ENCODE results near the gene PLPPR4.
"Not testable (repeated sequence)": the region's sequence is repeated elsewhere in the genome, so short reads cannot be mapped to it uniquely, and the experiment has no call there.

The PLPPR4 gene, protein sequence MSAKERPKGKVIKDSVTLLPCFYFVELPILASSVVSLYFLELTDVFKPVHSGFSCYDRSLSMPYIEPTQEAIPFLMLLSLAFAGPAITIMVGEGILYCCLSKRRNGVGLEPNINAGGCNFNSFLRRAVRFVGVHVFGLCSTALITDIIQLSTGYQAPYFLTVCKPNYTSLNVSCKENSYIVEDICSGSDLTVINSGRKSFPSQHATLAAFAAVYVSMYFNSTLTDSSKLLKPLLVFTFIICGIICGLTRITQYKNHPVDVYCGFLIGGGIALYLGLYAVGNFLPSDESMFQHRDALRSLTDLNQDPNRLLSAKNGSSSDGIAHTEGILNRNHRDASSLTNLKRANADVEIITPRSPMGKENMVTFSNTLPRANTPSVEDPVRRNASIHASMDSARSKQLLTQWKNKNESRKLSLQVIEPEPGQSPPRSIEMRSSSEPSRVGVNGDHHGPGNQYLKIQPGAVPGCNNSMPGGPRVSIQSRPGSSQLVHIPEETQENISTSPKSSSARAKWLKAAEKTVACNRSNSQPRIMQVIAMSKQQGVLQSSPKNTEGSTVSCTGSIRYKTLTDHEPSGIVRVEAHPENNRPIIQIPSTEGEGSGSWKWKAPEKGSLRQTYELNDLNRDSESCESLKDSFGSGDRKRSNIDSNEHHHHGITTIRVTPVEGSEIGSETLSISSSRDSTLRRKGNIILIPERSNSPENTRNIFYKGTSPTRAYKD

GRCh38 chr1:99264201-99265021, at the start of gene PLPPR4:
Gene PLPPR4 (plus strand): TSS chr1:99264492. CDS start chr1:99264594, 102 bp downstream.
- no peak for FAIRE-seq

DNA sequence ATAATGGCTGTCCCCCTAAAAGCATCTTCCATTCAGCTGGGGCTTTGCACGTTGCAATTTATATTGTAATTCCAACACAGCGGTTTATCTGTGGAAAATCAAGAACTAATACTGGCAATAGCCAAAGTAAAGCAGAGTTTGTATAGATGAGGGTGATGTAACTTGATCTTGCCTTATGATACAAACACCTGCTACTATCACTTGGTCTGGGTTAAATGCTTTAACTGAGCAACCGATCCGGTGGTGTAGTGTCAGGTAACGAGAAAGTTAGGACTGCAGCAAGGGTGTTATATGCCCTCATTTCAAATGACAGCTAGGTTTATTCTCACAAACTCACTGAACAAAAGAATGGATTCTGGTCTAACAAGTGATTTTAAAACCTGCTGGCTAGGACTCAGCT, 47.3 kb upstream of the PLPPR4 start:
- FAIRE-seq: no peak

GRCh38 chr1:99217599-99217998, 46.7 kb upstream of the PLPPR4 start:
- no peak for FAIRE-seq

GRCh38 chr1:99218572-99218971, 45.7 kb upstream of the PLPPR4 start:
- no peak for FAIRE-seq

- FAIRE-seq: no peak
Measured at GRCh38 chr1:99218999-99219398, 45.3 kb upstream of the PLPPR4 start.

DNA sequence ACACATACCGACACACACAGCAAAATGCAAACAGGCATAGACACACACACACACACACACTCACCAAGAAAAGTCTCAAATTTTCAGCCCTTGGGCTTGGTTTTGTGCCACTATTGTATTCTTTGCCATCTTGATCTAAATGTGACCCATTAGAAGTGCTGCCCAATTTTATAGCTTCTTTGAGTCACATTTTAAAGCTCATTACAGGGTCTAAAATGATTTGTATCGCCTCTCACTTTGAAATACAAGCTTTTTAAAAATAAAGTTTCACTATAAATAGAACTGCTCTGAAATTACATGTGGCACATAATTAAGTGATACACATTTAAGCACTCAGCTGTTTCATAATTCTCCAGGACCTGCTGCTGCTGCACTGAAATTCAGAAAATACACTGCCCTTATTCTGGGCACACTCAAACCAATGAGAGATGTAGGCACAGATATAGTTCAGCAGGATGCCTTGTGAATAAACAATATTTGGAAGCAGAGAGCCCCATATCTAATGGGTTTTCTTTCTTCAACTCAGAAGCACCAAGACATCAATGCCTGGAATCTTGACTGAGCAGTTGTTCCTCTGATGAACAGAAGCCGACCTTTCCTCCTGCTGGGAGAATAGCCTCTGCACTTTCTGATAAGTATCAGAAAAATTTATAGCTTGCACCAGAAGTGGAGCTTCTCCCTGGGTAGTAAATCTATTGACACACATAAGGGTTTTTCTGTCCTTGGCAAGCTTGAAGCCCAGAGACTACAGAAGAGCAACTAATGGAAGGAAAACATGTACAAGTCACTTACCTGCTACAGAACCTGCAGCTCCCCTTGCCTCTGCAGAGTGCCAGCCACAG, 37.0 kb upstream of the PLPPR4 start:
- no peak for FAIRE-seq

DNA sequence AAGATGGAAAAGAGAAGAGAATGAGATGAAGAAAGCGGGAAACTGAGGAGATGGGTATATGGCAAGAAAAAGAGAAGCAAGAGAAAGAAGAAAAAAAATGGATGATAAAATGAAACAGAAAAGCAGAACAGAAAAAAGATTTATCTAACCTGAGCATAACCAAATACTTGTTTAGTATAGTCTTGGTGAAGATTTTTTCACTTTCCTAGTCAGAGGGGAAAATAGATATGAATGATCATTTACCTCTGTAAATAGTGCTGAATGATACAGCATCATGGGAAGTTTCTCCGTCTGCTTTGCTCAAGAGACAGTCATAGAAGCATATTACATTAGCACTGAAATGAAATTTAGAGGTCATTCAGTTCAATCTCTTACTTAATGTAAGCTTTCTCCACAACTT, 36.1 kb upstream of the PLPPR4 start:
- no peak for FAIRE-seq

DNA sequence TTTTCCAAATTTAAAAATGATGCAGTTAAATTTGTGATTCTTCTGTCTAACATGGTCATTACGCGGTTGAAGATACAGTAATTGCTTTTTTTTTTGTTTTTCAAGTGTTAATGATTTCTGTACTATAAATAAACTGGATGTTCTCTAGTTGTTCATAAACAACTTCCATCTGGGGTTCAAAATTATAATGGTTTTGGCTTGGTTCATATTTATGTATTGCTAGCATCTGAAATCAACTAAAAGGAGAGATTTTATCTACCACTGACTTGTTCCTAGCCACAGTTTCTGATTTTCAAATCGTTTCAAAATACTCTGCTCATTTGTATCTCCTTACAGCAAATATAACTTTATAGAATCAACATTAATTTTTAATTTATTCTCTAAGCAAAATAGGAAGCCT, 35.2 kb upstream of the PLPPR4 start:
- FAIRE-seq: no peak

DNA sequence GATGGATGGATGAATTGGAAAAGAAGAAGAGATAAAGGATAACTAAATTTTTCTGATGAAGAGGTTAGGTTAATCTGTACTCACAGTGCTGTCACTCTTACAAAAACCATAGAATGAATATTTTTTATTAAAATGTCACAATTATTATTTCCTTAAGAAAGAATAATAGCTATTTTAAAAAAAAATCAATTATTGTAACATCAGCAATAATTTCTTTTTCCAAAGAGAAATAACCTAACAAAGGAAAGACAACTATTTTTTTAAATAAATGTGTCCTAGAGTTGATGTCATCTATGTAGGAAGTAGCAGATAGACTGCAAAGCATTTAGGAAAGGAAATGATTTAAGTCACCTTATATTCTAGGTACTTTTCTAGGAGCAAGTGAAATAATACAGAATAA, 33.6 kb upstream of the PLPPR4 start:
- no peak for FAIRE-seq

DNA sequence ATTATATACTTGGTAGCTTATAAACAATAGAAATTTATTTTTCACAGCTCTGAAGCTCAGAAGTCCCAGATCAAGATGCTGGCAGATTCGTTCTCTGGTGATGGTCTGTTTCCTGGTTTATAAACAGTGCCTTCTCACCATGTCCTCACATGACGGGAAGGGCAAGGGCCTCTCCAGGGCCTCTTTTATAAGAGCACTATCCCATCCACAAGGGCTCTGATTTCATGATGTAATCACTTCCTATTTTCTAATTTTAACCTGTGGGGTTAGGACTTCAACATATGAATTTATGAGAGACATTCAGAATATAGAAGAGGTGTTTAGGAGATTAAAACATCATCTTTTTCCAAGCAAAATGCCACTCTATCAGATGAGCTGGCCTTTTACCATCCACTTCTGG, 32.1 kb upstream of the PLPPR4 start:
- FAIRE-seq: no peak

- no peak for FAIRE-seq
Measured at GRCh38 chr1:99233446-99233845, 30.8 kb upstream of the PLPPR4 start.

- no peak for FAIRE-seq
Measured at GRCh38 chr1:99236756-99237155, 27.5 kb upstream of the PLPPR4 start.

GRCh38 chr1:99239690-99240089, 24.6 kb upstream of the PLPPR4 start:
- FAIRE-seq: no peak

- no peak for FAIRE-seq
Measured at GRCh38 chr1:99240621-99241020, 23.7 kb upstream of the PLPPR4 start.

GRCh38 chr1:99246152-99246551, 18.1 kb upstream of the PLPPR4 start:
- no peak for FAIRE-seq

- FAIRE-seq: no peak
Measured at GRCh38 chr1:99247199-99247598, 17.1 kb upstream of the PLPPR4 start.

- FAIRE-seq: no peak
Measured at GRCh38 chr1:99250728-99251127, 13.6 kb upstream of the PLPPR4 start.

GRCh38 chr1:99251308-99251707, 13.0 kb upstream of the PLPPR4 start:
- FAIRE-seq: no peak

DNA sequence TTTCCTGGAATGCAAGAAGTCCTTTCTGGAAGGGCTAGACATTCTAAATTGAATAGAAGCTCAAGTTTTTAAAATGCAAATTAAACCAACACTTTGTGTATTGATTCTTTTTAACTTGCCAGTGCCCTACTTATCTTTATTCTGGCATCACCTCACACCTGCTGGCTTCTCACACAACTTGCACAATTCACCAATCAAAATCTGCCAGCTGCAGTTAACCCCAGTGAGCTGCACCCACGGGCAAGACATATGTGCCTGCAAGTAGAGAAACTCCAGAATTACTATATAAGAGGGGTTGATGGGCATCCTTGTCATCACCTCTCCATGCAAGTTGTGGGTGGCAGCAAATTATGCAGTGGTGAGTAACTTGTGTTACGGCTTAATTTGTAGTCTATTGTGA, 11.7 kb upstream of the PLPPR4 start:
- no peak for FAIRE-seq

GRCh38 chr1:99260402-99260801, 3.9 kb upstream of the PLPPR4 start:
- not testable (repeated sequence) for FAIRE-seq

- FAIRE-seq: no peak
Measured at GRCh38 chr1:99265124-99265523, 832 bp downstream of the PLPPR4 start.

GRCh38 chr1:99266726-99267125, 2.4 kb downstream of the PLPPR4 start:
- no peak for FAIRE-seq

DNA sequence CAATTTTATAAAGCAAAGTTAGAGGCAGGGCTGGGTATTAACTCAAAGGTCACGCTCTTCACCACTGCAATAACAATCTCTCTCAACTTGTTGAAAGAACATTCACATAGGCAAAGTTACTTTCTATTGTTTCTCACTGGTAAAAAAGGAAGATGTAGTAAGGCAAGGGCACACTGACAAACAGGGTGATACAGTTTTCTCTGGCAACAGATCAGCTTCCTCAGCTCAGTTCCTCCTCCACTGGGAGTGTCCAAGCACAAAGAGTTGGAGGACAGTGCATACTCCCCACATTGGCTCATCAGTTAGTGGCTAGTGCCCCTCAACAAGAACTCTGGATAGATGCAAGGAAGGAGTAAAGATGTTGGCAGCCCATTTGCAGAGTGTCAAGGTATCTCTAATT, 3.7 kb downstream of the PLPPR4 start:
- no peak for FAIRE-seq

Measured in G401.6 (cell line).